ENCODE measurements around the gene PLA2G6. TPM values are rescaled to one million over a fixed set of nuclear protein-coding genes. Genes with fewer than 3 reads are reported as not detected.

Gene PLA2G6
- total and polyA plus RNA-seq, 9 donors = 16.4 to 68.4 (median 39.4) TPM

DNA sequence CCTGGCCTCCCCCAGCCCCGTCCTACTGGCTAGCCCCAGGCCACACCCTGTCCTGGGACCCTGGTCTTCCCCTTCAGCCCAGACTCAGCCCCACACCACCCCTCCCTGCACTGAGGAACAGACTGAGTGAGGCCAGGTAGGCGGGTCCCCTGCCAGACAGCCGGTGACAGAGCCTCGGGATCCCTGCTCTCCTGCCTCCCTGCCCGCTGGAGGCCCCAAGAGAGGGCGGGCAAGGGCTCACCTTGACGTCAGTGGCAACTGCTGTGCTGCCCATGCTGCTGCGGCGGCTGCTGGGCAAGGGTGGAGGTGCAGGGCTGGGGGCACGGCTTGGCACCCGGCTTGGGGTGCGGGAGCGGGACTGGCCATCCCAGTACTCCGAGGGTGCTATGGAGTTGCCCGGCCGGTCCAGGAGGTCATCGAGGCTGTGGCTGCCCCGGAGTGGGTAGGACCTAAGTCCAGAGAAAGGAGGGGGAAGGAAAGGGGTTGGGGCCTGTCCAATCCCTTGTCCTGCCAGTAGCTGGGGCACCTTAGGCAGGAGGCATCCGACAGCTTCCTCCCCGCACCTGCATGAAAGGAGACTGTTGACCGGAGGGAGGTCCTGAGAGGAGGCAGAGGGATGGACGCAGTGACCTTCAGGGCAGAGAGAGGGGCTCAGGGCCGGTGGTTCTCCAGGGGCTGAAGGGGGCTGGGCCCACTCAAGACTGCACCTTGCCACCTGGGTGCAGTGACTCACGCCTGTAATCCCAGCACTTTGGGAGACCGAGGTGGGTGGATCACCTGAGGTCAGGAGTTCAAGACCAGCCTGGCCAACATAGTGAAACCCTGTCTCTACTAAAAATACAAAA is 95.4 kb downstream of the PLA2G6 start:
- no peak overlapping the region for H3K4me3 ChIP-seq
- intact Hi-C loops (cut with DNase I) = no loop called here
- no peak for DNase-seq
- no peaks in the 10 kb centered on the region for H3K9me3 ChIP-seq
- no peaks in the 10 kb centered on the region for H3K36me3 ChIP-seq
- peaks cover 7% of the 10 kb centered on the region for H3K4me1 ChIP-seq (ENCODE audit: insufficient read depth)
- no peak overlapping the region for H3K27ac ChIP-seq
- 84 to 86% (median 86%) methylated on average over 25 of the region's 25 CpGs for WGBS, 3 donors
- TF ChIP-seq, protein P1, sequence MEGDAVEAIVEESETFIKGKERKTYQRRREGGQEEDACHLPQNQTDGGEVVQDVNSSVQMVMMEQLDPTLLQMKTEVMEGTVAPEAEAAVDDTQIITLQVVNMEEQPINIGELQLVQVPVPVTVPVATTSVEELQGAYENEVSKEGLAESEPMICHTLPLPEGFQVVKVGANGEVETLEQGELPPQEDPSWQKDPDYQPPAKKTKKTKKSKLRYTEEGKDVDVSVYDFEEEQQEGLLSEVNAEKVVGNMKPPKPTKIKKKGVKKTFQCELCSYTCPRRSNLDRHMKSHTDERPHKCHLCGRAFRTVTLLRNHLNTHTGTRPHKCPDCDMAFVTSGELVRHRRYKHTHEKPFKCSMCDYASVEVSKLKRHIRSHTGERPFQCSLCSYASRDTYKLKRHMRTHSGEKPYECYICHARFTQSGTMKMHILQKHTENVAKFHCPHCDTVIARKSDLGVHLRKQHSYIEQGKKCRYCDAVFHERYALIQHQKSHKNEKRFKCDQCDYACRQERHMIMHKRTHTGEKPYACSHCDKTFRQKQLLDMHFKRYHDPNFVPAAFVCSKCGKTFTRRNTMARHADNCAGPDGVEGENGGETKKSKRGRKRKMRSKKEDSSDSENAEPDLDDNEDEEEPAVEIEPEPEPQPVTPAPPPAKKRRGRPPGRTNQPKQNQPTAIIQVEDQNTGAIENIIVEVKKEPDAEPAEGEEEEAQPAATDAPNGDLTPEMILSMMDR (IDR thresholded peaks at IDR 0.05) = no peak
- no peak for TF ChIP-seq EP300 (IDR thresholded peaks at IDR 0.05)
- no peak for TF ChIP-seq POLR2A (IDR thresholded peaks at IDR 0.05)
- no peaks in the 10 kb centered on the region for H3K27me3 ChIP-seq

DNA sequence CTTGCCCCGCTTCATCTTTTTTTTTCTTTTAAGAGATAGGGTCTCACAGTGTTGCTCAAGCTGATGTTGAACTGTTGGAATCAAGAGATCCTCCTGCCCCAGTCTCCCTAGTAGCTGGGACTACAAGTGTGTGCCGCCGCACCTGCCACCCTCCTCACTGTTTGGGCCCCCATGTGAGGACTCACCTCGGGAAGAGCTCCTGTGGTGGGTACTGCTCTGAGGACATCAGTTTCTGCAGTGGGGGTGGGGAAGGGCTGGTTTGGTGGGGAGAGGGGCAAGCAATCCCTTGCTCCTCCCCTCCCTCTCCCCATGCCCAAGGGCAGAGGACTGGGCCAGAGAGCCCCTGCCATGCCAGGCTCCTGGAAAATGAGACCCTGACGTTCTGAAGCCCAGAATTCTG is 96.1 kb downstream of the PLA2G6 start:
- peak in 1 of 5 donors; percentile 7 for DNase-seq
- H3K4me1 ChIP-seq (ENCODE audit: insufficient read depth) = peaks cover 12% of the 10 kb centered on the region
- H3K36me3 ChIP-seq = no peaks in the 10 kb centered on the region
- intact Hi-C loops (cut with DNase I) = no loop called here
- no peak overlapping the region for H3K4me3 ChIP-seq
- WGBS, 3 donors = 76 to 85% (median 77%) methylated on average over 5 of the region's 5 CpGs
- H3K27me3 ChIP-seq = no peaks in the 10 kb centered on the region
- H3K27ac ChIP-seq = no peak overlapping the region
- TF ChIP-seq, protein P1 (IDR thresholded peaks at IDR 0.05) = no peak
- TF ChIP-seq EP300 (IDR thresholded peaks at IDR 0.05) (no peak), POLR2A (IDR thresholded peaks at IDR 0.05) (no peak)
- H3K9me3 ChIP-seq = no peaks in the 10 kb centered on the region

DNA sequence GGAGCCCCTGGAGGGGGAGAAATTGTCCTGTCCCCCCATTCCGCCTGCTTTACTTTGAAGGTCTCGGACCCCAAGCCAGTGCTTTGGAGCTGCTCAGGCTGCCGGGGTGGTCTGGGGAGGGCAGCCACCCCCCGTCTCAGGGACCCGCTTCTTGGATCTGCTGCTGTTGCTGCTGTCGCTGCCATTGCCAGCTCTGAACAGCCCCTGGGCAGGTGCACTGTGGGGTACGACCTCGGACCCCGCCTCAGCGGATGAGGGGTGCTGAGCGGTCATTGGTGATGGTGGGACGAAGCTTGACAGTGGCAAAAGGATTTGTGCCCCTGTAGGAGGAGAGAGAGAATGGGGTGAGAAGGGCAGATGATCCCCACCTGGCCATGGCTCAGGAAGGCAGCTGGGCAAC is 96.6 kb downstream of the PLA2G6 start:
- Histone ChIP-seq H3K4me1 (ENCODE audit: insufficient read depth) (peaks cover 12% of the 10 kb centered on the region), H3K9me3 (no peaks in the 10 kb centered on the region), H3K27ac (no peak overlapping the region), H3K27me3 (no peaks in the 10 kb centered on the region), H3K4me3 (no peak overlapping the region), H3K36me3 (no peaks in the 10 kb centered on the region)
- DNase-seq = peak in 1 of 5 donors; percentile 6
- intact Hi-C loops (cut with DNase I) = no loop called here
- no peak for TF ChIP-seq EP300 (IDR thresholded peaks at IDR 0.05)
- TF ChIP-seq POLR2A (IDR thresholded peaks at IDR 0.05) = no peak
- TF ChIP-seq, protein P1 (IDR thresholded peaks at IDR 0.05) = no peak
- 91 to 95% (median 92%) methylated on average over 12 of the region's 12 CpGs for WGBS, 3 donors

DNA sequence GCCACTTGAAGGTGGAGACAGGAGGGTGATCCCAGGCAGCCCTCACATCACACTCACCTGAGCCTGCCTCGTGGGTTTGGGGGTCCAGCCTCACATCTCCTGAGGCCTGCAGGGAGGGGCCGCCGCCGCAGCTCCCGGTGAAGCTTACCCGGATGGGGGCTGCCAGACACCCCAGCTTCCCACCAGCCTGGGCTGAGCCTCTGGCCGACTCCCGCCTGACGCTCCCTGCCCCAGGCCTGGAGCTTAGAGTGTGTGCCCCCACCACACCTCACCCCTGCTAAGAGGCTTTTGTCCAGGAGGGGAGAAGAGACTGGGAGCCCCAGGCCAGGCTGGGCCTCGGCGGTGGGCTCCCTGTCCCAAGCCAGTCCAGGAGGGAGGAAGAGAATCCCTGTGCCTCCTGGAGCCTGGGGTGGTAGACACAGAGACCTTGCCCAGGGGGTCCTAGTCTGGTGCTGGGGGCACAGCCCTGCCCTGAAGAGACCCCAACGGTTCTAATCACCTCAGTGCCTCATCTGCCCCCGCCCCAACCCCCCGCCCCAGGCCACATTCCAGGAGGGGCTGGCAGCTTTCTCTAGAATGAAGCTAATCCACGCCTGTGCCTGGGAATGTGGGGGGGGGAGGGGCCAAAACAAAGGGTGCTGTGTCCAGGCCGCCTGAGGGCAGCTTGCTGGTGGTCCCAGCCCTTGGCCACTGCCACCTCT is 97.5 kb downstream of the PLA2G6 start, which contains the start of gene SLC16A8:
SLC16A8 (minus strand) TSS at position 254 of the 701 bp plus-strand sequence. CDS start 1,311 bp downstream, outside the sequence.
- peak in 1 of 5 donors; percentile 16 for DNase-seq
- Histone ChIP-seq H3K27ac (no peak within 1 kb of the TSS), H3K4me3 (no peak within 1 kb of the TSS), H3K36me3 (no peaks in the 10 kb centered on the region), H3K4me1 (ENCODE audit: insufficient read depth) (peaks cover 10% of the 10 kb centered on the region), H3K27me3 (no peaks in the 10 kb centered on the region), H3K9me3 (no peaks in the 10 kb centered on the region)
- intact Hi-C loops (cut with DNase I) = no loop called here
- 75 to 82% (median 80%) methylated on average over 16 of the region's 16 CpGs for WGBS, 3 donors
- TF ChIP-seq POLR2A (IDR thresholded peaks at IDR 0.05) = no peak
- TF ChIP-seq, protein P1 (IDR thresholded peaks at IDR 0.05) = no peak

All from ovary (tissue), 9 donors.